ENCODE measurements around the gene NAV2.
"Not testable (repeated sequence)": the region's sequence is repeated elsewhere in the genome, so short reads cannot be mapped to it uniquely, and the experiment has no call there.

The NAV2 gene

DNA sequence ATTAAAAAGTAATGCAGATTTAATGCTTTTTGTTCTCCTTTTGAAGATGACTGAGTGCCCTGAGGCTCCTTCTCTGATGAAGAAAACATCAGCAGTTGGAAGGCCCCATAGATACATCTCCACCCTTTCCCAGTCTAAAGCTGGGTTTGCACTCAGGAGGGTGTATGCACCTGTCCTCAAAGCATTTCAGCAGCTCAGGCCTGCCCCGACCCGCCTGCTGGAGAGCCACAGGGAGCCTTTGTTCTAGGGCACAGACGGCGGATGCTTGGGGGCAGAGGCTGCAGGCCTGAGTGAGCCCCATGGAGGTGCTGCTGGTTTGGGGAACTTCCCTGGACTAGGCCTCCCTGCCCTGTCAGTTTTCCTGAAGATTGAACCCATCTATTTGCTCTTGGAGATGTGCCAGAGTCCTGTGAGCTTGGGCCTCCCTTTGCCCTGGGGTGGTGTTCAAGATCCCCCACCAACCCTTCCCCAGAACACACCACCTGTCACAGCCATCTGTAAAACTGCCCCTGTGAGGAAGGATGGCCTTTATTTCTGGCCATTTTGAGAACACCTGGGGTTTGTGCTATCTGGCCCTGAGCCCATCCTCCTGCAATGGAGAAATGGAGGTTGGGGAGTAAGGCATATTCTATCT, 160.0 kb downstream of the NAV2 start:
- peak; percentile 39 for DNase-seq

DNA sequence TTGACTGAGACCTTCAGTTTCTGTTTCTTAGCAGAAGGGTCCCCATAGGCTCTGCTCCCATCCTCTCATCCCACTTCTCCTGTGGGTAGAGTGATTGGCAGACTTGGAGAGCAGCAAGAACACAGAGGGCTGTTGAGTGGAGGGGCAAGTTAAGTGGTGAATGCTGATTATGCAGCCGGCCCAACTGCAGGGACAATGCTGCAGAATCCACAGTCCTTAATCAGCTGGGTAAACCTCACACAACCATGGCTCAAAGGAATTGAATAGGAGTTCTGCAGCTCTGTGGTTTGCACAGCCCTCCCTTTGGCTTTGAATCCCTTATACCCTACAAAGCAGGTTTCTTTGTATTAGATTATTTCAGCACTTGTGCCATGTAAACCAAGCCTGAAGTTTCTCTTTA, 161.1 kb downstream of the NAV2 start:
- no peak for DNase-seq

DNA sequence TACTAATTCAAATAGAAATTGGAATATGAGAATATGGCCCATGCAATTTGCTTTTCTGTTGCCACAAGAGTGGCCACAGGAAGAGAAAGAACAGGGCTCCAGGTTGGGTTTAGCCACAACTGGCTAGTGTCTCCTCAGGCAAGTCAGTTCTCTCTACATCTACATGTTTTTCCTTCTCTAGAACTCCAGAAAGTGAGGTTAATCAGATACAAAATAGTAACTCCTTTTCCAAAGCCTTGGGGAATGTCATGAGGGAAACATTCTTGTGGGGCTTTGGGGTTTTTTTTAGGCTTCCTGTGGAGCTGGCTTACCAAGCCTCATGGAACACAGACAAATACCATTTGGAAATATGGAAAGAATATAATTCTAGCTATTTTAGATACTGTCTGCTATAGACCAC, 161.6 kb downstream of the NAV2 start:
- DNase-seq: no peak

DNA sequence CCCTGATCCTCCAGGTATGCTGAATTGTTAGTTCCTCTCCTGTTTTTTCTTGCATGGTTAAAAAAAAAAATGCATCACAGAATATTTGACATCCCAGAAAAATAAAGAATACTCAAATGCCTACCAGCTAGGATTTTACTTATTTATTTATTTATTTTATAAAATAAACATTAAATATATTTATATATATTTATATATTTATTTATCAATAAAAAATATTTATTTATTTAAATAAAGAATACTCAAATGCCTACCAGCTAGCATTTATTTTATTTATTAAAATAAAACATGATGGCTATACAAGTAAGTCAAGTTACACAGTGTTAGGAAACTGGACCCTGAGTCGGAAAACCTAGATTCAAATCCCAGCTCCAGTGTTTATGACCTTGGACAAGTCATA, 164.1 kb downstream of the NAV2 start:
- DNase-seq: no peak

DNA sequence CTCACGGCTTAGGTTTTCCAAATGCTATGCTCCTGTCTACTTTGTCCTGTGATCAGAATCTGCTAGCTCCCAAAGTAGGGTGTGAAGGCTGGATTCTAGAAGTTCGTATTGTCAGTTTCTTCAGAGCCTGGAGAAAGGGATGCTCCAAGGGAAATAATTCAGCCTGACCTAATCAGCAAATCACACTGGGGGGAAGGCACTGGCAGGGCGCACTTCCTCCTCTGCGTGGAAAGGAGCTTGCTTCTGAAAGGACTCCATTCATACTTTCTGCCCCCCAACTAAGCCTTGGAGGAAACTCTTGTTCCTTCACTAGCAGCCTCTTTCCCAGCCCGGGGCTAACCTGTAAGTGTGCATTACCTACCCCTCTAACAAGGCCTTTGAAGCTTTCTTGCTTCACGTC, 165.9 kb downstream of the NAV2 start:
- DNase-seq: no peak

DNA sequence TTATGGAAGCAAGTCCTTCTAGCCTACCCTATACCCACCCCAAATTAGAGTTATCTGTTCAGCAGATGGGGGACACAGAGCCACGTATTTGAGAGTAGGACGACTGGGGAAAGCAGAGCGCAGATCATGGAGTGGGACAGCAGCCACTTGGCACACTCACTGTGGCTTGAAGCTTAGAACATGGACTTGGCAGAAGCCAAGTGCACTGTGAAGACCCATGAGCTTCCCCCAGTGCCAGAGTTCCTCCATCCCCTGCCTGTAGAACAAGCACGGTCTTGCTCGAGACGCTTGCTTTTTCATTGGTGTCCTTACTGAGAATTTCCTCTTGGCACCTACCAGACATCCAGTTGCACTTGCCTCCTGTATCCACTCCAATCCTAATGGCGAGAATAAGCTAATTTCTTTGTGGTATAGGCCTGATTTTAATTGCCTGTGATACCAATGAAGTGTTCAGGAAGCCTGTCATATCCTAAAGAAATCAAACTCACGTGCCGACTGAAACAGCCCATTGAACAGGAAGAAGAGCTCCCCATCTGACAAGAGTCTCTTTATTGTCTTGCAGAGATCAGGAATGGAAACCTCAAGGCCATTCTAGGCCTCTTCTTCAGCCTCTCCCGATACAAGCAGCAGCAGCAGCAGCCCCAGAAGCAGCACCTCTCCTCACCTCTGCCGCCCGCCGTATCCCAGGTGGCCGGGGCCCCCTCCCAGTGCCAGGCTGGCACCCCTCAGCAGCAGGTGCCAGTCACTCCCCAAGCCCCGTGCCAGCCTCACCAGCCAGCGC, 166.9 kb downstream of the NAV2 start:
- DNase-seq: no peak

DNA sequence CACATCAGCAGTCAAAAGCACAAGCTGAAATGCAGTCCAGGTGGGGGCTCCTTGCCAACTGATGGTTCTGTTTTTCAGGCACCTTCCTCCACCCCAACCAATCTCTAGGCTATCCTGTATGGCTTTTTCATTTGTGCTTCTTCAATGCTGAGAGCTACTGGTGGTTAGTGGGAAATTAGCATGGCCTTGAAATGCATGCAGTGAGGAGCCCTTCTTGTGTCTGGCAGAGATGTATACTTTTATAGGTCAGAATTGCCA, 167.4 kb downstream of the NAV2 start:
- no peak for DNase-seq

DNA sequence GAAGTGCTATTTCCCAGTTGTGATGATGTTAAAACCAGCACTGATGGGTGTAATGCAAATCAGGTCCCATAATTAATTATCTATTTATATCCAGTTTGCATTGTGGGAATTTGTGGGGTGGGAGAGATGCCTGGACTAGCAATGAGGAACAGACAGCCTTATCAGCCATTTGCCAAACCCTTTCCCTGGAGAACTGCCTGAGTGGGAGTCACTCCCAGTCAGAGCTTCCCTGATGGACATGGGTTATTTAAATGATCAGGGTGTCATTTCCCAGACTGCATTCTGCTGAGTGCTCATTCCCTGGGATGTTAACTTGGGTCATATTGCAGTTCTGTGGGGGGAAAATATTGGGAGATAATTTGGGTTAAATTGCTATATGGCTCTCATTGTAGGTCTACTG, 168.5 kb downstream of the NAV2 start:
- no peak for DNase-seq

DNA sequence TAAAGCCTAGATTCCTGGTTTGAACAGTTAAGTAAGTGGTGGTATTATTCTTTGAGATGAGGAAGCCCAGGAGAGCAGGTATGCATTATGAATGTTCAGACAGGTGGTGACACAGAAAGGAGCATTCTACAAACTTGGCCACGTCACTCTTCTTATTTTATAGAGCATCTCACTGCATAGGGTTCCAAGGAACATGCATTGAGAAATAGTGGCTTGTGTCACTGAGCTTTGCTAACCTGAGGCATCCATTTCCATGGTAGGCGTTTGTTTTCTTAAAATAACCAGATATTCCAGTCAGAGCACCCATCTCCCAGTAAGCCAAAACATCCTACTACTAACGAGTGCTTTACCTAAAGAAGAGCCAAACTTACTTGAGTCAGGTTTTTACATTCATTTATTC, 169.7 kb downstream of the NAV2 start:
- no peak for DNase-seq

DNA sequence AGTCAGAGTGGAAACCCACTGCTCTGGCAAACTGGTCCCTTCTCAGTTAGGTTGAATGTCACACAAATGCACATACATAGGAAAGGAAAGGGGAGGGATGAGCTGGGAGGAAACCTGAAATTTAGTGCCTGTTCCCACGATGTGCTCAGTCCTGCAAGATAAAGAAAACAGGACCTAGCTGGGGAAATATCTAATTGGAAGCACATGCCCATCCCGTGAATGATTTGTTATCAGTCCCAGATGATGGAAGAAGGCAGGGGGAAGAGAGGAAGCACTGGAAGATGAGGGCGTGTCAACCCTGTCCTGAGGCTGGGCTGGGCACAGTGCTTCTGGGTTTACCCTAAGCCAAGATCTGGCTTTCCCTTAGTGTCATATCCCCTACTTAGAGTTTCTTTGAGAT, 173.9 kb downstream of the NAV2 start:
- DNase-seq: no peak

DNA sequence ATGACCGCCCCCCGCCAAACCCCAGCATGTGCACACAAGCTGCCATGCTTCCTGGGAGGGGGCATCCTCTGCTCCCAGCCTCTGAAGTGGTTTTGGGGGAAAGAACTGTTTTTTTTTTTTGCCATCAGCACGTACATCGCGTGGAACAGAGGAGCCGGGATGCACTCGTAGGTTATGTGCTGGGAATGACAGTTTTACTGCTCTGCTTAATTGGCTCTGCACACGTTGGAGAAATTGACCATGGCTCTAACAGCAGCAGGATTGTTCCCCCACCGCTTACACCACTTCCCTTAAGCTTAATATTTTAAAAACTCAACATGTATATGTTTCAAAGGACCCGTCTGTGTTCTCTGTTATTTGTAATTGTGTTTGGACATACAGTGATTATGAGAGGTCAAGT, 175.2 kb downstream of the NAV2 start:
- no peak for DNase-seq

DNA sequence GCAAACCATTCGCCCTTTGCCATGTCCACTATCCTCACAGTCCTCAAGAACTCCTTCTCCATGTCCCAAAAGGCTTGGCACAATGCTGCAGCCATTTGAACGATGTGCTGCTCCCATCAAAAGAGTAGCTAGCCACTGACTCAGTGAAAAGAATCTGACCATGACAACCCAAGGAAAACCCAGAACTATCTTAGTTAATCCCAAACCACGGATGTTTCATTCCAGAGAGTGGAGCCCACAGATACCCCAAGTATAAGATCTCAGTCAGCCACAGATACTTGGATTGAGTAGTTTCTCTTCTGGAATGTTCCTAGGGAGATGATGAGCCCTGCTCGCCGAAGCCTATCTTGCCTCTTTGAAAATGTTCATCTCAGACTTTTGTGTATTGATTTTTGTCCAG, 176.9 kb downstream of the NAV2 start:
- no peak for DNase-seq

DNA sequence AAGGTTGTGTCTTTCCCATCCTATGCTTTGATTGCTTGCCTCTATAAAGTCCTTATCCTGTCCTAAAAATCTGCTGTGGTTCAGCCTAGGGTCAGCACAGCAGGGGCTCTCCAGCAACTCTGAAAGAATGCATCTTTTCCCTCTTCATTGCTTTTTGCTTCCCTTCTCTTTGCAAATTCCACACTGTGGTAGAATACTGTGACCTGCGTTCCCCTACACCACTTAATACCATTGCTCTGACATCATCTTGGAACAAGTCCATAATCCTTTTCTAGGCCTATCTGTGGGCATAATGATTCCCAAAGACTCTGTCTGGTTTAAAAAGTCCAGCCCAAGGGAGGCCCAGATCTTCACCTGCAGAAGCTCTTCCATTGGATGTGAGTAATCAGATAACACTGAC, 177.7 kb downstream of the NAV2 start:
- no peak for DNase-seq

DNA sequence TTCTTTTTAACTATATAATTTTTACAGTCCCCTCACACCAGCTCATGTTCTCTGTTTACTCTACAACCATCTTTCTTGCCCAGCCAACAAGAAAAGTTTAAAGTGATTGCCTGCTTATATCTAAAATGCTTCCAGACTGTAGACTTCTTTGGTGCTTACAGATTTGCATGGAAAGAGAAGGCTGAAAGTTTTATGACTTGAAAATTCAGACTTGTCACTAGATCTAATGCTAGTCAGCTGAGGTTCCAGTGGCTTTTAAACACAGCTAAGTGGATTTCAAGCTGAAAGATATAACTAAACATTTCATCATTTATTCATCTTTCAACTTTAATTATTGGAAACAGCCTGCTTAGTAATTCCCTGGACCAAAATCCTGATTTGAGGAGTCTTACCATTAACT, 178.4 kb downstream of the NAV2 start:
- DNase-seq: no peak

DNA sequence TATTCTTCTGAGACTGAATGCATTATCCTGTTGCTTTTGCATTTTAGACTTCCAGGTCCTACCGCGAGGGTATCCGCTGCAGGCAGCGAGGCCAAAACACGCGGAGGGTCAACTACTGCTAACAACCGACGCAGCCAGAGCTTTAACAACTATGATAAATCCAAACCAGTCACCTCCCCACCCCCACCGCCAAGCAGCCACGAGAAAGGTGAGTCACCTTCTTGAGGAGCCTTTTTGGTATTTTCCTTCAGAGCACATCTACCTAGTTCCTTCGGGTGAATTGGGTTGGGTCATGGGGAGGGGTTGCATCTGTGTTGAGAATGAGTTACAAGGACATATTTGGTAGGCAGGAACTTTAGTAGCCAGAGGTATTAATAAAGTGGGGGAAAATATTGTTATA, 179.8 kb downstream of the NAV2 start:
- no peak for DNase-seq

DNA sequence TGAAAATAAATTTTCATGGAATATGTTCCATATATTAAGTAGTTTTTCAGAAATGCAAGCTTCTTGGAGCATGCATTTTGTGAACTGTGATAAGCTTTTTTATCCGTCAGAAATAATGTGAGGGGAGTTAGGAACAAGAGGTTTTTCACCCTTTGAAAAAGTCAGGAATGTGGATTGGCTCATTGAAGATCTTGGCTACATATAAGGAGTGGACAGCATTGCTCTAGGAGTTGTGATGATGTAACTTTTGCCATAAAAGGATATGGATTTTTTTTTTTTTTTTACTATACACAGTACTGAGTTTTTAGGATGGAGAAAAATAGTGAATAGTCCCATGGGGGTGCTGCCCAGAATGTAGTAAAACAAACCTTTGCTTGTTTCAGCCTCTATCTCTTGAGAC, 180.2 kb downstream of the NAV2 start:
- DNase-seq: no peak

DNA sequence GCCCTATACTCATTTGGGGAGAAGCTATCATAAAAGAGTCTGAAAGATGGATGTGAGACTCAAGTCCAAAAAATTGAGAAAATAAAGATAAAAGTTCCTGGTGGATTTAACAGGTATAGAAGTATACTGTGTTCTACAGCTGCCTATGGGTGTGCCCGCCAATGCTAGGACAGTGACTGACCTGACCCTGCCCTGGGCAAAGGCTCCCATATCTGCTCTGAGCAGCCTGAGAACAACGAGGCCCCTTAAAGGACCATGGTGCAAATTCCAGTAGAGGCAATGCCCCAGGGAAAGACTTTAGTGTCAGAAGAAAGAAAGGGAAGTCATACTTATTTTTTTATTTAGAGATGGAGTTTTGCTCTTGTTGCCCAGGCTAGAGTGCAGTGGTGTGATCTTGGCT, 181.8 kb downstream of the NAV2 start:
- no peak for DNase-seq

DNA sequence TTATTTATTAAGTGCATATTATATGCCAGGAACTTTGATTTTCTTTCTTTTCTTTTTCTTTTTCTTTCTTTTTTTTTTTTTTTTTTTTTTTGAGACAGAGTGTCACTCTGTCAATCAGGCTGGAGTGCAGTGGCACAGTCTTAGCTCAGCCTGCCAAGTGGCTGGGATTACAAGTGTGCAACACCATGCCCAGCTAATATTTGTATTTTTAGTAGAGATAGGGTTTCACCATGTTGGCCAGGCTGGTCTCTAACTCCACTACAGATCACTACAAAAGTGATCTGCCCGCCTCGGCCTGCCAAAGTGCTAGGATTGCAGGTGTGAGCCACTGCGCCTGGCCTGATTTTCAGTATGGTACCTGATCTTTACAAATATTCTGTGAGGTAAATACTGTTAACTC, 182.4 kb downstream of the NAV2 start:
- not testable (repeated sequence) for DNase-seq

DNA sequence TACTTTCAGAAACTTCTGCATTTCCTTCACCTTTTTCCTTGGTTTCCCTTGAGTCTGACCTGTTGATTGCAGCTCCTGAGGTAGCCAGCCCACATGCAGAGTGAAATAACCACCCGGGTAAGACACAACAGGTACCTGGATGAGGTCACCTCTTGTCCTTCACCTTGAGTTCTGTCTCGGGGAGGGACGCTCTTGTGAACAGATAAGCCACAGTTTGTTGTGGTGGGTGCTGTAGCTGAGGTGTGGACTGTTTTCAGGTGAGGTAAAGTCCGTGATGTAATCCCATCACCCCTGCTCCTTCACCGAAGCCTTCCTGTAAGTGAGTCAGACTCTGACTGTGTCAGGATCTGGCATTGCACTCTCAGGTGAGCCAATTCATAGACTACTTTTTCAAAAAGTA, 183.1 kb downstream of the NAV2 start:
- no peak for DNase-seq

DNA sequence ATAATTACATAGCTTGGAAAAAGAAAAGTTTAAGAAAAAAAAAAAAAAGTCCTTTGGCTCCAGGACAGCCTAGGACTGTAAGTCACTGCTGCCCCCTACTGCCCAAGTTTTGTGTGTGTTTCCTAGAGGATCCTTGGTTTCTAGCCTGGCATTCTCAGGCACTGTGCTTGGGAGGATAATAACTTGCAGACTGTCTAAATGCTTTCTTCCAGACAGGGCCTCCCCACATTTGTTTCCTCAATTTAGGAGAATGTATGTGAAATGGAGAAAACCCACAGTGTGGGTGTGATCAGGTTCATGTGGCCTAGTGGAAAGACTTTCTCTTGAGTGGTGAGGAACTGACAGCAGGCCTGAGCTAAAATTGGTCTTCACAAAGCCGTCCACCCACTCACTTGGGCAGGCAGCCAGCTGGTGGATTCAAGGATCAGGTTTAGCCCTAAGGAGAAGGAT, 191.0 kb downstream of the NAV2 start:
- DNase-seq: peak; percentile 14

DNA sequence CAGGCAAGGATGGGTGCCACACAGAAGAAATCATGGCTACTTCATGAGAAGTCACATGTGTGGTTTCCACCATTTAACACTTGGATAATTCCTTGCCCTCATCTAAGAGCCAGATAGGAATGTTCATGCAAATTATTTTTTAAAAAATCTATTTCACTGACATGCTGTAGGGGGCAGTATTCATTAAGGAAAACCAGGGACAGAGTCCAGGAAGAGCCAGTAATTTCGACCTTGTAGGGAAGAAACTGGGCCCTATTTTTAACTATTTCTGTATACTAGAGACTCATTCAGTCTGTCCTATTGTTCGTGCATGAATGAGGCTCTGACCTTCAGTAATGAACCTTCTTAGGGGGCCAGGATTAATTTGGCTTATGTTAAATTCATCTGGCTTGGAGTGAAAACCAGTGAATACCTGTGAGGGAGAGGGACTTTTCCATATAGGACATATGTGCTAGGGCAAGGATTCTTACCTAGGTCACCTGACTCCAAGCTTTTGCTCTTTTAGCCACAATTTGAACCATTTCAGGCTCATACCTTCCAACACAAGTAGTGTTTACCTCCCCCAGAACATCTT, 192.7 kb downstream of the NAV2 start:
- DNase-seq: no peak

DNA sequence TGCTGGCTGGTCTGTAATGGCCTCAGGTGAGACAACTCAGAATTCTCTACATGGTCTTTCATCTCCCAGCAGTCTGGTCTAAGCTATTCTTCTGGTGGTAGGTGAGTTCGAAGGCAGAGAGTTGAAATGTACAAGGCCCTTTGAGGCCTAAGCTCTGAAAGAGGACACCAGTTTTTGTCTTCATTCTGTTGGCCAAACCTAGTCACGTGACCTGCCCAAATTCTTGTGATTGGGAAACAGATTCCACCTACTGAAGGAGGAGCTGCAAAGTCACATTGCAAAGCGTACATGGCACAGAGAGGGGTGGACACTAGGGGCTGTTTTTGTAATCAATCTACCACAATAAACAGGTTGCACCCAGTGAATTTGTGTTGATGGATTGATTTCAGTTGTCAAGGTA, 193.5 kb downstream of the NAV2 start:
- no peak for DNase-seq

DNA sequence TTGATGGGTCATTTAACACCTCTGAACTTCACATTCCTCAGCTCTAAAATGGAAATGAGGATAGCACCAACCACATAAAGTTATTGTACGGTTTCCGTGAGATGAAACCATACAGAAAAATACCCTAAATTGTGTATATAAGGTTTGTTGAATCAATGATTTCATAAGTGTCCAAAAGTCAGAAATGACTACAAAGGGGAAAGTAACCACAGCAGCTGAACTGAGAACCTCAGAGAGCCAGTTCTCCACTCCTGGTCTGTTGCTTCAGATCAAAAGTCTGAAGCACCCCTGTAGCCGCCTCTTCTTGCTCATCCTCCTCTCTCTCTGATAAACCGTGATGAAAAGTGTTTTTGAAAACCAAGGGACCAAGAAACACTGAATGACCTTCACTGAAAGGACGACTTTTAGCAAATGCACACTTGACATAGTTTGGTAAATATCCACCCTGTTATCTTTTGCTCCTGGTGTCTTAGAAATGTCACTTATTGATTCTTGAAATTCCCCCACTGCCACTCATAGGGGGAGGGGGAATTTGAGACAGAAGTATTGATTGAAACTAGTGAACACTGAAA, 194.5 kb downstream of the NAV2 start:
- no peak for DNase-seq

DNA sequence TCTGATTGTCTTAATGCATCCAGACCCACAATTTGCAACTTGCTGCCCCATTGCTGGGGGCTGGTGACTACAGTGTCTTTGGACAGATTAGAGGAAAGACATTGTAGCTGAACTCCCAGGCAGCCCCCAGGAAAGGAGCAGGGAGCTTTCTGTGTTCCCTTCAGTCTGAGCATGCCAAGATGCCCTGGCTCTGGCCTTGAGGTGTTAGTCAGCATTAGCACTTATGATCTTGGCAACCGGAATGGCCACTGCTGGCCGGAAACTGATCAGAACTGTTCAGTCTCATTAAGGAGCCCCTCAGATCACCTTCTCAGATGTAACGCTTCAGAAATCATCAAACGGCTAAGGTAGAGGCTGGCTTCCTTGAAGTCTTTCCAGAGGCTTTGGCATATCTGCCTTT, 195.2 kb downstream of the NAV2 start:
- no peak for DNase-seq

DNA sequence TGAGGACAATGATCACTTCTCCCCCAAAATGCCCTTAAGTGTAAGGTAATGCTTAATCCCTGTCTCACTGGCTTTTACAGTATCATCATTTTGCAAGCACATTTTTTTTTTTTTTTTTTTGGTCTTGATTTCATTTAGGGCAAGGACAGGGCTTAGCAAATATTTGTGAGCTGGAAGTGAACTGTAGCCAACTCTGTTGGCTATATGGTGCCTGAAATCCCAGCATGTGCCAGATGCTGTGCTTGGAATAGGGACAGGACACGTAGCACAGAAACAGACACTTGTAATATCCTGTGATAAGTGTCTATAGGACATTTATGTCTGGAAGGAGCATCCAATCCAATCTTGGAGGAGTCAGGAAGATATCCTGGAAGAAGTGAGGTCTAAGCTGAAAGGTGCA, 198.3 kb downstream of the NAV2 start:
- DNase-seq: no peak

All from NCI-H2171 (cell line).